ENCODE measurements around the gene HDAC4. TPM values are rescaled to one million over a fixed set of nuclear protein-coding genes. Genes with fewer than 3 reads are reported as not detected.

HDAC4 gene
- total RNA-seq, 1 experiment from 2014 or later, result 47.6 TPM

GRCh38 chr2:239019183-239019581 lies 381.6 kb downstream of the HDAC4 start (continued):
- TF ChIP-seq, protein P1, sequence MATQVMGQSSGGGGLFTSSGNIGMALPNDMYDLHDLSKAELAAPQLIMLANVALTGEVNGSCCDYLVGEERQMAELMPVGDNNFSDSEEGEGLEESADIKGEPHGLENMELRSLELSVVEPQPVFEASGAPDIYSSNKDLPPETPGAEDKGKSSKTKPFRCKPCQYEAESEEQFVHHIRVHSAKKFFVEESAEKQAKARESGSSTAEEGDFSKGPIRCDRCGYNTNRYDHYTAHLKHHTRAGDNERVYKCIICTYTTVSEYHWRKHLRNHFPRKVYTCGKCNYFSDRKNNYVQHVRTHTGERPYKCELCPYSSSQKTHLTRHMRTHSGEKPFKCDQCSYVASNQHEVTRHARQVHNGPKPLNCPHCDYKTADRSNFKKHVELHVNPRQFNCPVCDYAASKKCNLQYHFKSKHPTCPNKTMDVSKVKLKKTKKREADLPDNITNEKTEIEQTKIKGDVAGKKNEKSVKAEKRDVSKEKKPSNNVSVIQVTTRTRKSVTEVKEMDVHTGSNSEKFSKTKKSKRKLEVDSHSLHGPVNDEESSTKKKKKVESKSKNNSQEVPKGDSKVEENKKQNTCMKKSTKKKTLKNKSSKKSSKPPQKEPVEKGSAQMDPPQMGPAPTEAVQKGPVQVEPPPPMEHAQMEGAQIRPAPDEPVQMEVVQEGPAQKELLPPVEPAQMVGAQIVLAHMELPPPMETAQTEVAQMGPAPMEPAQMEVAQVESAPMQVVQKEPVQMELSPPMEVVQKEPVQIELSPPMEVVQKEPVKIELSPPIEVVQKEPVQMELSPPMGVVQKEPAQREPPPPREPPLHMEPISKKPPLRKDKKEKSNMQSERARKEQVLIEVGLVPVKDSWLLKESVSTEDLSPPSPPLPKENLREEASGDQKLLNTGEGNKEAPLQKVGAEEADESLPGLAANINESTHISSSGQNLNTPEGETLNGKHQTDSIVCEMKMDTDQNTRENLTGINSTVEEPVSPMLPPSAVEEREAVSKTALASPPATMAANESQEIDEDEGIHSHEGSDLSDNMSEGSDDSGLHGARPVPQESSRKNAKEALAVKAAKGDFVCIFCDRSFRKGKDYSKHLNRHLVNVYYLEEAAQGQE (IDR thresholded peaks at IDR 0.05; ENCODE audit: low read depth), result no peak
- no peak for TF ChIP-seq FOSL1 (IDR thresholded peaks at IDR 0.05; ENCODE audit: low read depth)
- no peak for TF ChIP-seq RAD21 (IDR thresholded peaks at IDR 0.05; ENCODE audit: low read depth)

DNA sequence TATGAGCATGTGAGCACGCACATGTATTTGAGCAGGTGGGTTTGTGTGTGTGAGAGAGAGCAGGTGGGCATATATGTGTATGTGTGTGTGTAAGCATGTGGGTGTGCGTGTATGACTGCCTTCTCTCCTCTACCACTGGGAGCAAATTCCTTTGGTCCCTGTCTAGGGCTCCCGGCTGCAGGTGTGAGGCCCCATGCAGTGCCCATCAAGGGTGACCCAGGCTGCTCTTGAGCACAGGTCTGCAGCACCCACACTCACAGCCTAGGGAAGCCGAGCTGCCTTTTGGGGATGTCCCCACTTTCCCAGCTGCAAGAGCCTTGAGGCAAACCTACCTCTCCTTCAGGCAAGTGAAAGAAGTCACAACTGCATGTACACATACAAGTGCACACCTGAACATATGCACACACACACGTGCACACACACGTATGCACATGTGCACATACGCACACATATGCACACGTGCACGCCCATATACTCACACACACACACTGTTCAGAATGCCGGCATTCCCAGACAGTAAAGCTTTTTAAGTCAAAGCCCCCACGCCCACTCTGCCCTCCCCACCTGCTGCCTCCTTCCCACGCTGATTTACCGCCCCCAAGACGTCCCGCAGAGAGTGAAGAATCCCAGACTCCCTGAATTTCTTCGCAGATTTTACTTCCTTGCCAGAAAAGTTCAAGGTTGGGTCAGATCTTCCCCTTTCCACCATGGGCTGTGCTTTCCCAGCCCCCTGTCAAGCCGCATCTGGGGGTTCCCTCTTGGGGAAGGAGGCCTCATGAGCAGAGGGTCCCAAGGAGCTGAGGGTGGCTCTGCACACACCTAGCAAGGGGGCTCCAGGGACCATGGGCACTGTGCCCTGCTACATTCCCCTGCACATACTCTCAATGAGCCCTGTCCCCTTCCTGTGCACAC lies 382.3 kb downstream of the HDAC4 start:
- no peaks in the 10 kb centered on the region for H3K36me3 ChIP-seq (ENCODE audit: control insufficient read depth in 1 of 2, insufficient read depth in 2 of 2, low read length in 2 of 2)
- H2AFZ ChIP-seq (ENCODE audit: low read depth, low read length, poor library complexity, severe bottlenecking), result no peak overlapping the region
- intact Hi-C loops (cut with micrococcal nuclease), result no loop called here
- TF ChIP-seq, protein P1 (IDR thresholded peaks at IDR 0.05; ENCODE audit: low read depth), result no peak
- no peak overlapping the region for H3K4me2 ChIP-seq (ENCODE audit: low read length)
- H3K27ac ChIP-seq (ENCODE audit: low read depth, low read length), result no peak overlapping the region
- ATAC-seq (no peak), DNase-seq (ENCODE audit: low read depth, low spot score) (no peak)
- no peaks in the 10 kb centered on the region for H3K9me2 ChIP-seq (ENCODE audit: insufficient read depth)
- H3K4me1 ChIP-seq (ENCODE audit: control insufficient read depth in 1 of 2, insufficient read depth in 2 of 2, low read length in 2 of 2), result no peaks in the 10 kb centered on the region
- ChIA-PET RAD21 (ENCODE audit: low non-redundant PET in 1 of 2, low total read pairs in 2 of 2, uncharacterized antibody in 2 of 2, unreplicated experiment in 2 of 2) (no interaction called here), POLR2A (no interaction called here), CTCF (no interaction called here)
- H3K27me3 ChIP-seq (ENCODE audit: insufficient read depth, low read length), result peaks cover 19% of the 10 kb centered on the region; the same call in 1 of the 2 replicates
- H3K9ac ChIP-seq (ENCODE audit: low read length), result no peak overlapping the region
- no peaks in the 10 kb centered on the region for H3K9me3 ChIP-seq (ENCODE audit: control insufficient read depth in 1 of 2, insufficient read depth in 1 of 2, low read depth in 1 of 2, low read length in 2 of 2)
- H3K79me2 ChIP-seq (ENCODE audit: insufficient read depth, low read length), result no peaks in the 10 kb centered on the region
- H4K20me1 ChIP-seq (ENCODE audit: insufficient read depth), result no peaks in the 10 kb centered on the region
- H3K4me3 ChIP-seq (replicated peaks in 1 of 2; ENCODE audit: low read depth in 1 of 2, low read length in 2 of 2), result no peak overlapping the region
- BruUV-seq (replicated peaks), result no TSS peak
